Fibroblast of mammary gland (primary cell): ENCODE measurements around the gene SLC22A24.

ENCODE experiments used
- DNase-seq: peaks from one replicate; pipeline ENCODE4 v3.0.0-alpha.2; 2010; ENCODE audit warnings: low read depth
- H3K4me3 ChIP-seq: 2 replicates; pipeline ENCODE4 v1.5.1; 2011; ENCODE audit warnings: low read depth, mild to moderate bottlenecking, low read length, moderate library complexity; ENCODE audit not compliant: control insufficient read depth
- TF ChIP-seq, protein P1 (sequence below): conservative IDR thresholded peaks from 2 replicates; pipeline ENCODE4 v1.5.1; 2011; ENCODE audit warnings: low read depth, low read length, inconsistent platforms; ENCODE audit not compliant: control insufficient read depth, insufficient read depth

Gene SLC22A24, protein sequence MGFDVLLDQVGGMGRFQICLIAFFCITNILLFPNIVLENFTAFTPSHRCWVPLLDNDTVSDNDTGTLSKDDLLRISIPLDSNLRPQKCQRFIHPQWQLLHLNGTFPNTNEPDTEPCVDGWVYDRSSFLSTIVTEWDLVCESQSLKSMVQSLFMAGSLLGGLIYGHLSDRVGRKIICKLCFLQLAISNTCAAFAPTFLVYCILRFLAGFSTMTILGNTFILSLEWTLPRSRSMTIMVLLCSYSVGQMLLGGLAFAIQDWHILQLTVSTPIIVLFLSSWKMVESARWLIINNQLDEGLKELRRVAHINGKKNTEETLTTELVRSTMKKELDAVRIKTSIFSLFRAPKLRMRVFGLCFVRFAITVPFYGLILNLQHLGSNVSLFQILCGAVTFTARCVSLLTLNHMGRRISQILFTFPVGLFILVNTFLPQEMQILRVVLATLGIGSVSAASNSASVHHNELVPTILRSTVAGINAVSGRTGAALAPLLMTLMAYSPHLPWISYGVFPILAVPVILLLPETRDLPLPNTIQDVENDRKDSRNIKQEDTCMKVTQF

DNA sequence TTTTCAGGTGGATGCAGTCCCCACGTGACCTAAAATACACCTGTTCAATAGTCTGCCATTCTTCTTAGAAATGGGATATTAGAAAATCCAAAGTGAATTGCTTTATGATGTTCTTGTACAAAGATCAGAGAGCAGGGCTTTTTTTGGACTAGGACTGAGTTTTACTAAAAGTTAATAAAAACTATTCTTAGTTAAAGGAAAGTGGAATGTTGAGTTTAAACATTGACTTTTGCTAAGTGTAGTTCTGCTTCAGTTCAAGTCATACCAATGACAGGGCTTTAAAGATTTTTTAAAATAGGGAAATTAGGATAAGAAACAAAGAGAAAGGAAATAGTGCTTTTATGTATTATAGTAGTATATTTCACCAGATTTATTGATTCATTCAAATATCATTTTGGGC, at the start of gene SLC22A24:
SLC22A24 (minus strand) TSS at position 101 of the 400 bp plus-strand sequence. CDS start 442 bp downstream, outside the sequence.
- TF ChIP-seq, protein P1, sequence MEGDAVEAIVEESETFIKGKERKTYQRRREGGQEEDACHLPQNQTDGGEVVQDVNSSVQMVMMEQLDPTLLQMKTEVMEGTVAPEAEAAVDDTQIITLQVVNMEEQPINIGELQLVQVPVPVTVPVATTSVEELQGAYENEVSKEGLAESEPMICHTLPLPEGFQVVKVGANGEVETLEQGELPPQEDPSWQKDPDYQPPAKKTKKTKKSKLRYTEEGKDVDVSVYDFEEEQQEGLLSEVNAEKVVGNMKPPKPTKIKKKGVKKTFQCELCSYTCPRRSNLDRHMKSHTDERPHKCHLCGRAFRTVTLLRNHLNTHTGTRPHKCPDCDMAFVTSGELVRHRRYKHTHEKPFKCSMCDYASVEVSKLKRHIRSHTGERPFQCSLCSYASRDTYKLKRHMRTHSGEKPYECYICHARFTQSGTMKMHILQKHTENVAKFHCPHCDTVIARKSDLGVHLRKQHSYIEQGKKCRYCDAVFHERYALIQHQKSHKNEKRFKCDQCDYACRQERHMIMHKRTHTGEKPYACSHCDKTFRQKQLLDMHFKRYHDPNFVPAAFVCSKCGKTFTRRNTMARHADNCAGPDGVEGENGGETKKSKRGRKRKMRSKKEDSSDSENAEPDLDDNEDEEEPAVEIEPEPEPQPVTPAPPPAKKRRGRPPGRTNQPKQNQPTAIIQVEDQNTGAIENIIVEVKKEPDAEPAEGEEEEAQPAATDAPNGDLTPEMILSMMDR = no peak
- DNase-seq = no peak
- no peak within 1 kb of the TSS for H3K4me3 ChIP-seq

DNA sequence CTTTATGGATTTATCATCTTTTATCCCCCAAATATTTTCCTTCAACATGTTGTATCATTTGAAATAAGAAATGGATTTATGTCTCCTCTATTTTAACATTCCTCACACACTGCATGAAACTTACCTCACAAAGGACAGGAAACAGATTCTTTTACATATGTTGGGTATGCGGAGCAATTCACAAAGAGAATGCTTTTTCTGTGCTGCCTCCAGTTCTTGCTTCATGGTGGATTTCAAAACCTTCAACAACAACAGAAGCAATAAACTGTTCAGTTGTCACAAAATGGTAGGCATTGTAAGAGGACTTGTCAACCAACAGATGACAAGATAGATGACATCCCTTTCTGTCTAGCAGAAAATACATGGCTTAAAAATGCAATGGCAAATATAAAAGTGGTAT, 36.5 kb upstream of the SLC22A24 start:
- TF ChIP-seq, protein P1 = no peak
- no peak overlapping the region for H3K4me3 ChIP-seq
- DNase-seq = no peak

DNA sequence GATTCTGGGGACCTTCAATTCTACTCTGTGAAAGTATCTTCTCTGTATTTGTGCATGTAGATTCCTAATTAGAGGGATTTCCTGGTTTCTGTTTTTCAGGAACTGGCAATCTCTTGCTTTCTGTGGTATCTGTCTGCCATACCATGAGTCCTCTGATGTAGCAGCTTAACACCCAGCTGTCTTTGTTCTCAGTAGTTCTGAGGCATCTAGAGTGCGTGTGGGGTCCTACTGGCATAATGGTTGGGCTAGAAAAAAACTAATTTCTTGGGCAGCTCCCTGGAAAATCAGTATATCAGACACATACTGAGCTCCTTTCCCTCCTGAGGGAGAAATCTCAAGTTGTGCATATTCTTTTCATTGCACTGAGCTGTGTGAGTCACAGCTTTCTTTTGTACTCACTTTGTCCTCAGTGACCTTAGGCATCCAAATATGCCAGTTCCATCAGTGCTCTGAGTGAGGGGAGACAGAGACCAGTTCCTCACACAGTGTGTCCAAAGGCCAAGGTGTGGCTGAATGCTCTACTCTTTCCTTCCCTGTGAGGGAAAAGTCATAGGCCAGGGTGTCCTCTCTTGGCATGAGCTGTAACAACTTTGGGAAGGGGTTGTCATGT, 35.5 kb upstream of the SLC22A24 start:
- no peak for DNase-seq

DNA sequence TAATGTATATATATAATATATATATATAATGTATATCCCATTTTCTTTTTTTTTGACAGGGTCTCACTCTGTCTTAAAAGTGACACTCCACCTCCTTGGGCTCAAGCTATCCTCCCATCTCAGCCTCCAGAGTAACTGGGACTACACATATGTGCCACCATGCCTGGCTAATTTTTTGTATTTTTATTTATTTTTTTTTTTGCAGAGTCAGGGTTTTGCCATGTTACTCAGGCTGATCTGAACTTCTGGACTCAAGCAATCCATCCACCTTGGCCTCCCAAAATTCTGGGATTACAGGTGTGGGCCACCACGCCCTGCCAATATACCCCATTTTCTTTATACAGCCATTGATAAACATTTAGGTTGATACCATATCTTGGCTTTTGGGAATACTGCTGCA, 33.9 kb upstream of the SLC22A24 start:
- TF ChIP-seq, protein P1 = no peak
- no peak overlapping the region for H3K4me3 ChIP-seq
- no peak for DNase-seq

More for the DNA sequence above, 35.5 kb upstream of the SLC22A24 start:
- TF ChIP-seq, protein P1 = no peak
- no peak overlapping the region for H3K4me3 ChIP-seq

DNA sequence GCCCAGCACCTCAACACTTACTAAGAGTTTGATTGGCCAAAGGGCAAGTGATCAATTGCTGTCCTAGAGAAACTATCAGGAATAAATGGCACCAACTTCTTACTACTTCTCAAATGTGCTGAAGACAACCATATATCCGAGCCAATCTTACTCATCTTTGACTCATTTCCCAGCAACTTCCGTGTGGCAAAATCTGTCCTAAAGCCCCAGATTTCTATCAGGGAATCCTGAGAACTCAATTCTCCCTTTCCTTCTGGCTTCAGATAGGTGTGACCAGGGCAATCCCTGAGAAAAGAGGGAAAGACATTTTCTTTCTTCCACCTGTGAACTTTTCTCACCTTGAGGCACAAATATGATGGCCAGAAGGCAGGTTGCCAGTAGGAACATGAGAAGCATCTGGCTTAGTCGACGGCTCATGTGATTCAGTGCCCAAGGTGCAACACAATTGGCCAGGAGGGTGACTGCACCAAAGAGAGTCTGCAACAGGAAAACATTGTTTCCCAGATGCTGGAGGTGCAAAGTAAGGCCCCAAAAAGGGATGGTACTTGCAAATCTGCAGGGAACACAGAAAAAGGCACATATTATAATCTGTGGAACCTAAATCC, 21.8 kb upstream of the SLC22A24 start:
- TF ChIP-seq, protein P1 = no peak
- DNase-seq = peak; percentile 24
- no peak overlapping the region for H3K4me3 ChIP-seq

DNA sequence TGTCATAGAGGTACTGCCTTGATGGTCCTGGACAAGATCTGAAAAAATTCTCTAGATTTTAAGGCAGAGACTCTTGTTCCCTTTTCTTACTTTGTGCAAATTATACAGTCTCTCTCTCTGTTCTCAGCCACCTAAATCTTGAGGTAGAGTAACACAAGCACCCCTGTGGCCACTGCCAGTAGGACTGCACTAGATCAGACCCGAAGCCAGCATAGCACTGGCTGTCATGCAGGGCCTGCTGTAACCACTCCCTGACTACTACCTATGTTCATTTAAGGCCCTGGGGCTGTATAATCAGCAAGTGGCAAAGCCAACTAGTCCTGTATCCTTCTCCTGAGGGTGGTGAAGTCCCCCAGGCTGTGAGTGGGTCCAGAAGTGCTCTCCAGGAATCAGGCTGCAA, 11.8 kb upstream of the SLC22A24 start:
- no peak overlapping the region for H3K4me3 ChIP-seq
- DNase-seq = no peak
- TF ChIP-seq, protein P1 = no peak
